Measurements from ENCODE around the gene DIP2C. TPM values are rescaled to one million over a fixed set of nuclear protein-coding genes. Genes with fewer than 3 reads are reported as not detected.
"Not testable (repeated sequence)": the region's sequence is repeated elsewhere in the genome, so short reads cannot be mapped to it uniquely, and the experiment has no call there.

DIP2C gene
- total RNA-seq, 2 experiments from 2014 or later = 0.85 to 0.95 TPM

- intact Hi-C loops (cut with micrococcal nuclease) = no loop called here
- Mint-ChIP-seq H3K9me3 (no peaks in the 10 kb centered on the region), H3K4me3 (no peak overlapping the region), H3K27ac (no peak overlapping the region), H3K27me3 (peaks cover 1% of the 10 kb centered on the region), H3K36me3 (ENCODE audit: low read depth) (no peaks in the 10 kb centered on the region), H3K4me1 (ENCODE audit: low read depth) (no peaks in the 10 kb centered on the region)
- ATAC-seq (no peak), DNase-seq (no peak)
- ChIA-PET POLR2A (no interaction called here), CTCF (no interaction called here)
- TF ChIP-seq CTCF (IDR thresholded peaks at IDR 0.05) = no peak
Observed at GRCh38 chr10:649445-649797, 40.0 kb downstream of the DIP2C start.

DNA sequence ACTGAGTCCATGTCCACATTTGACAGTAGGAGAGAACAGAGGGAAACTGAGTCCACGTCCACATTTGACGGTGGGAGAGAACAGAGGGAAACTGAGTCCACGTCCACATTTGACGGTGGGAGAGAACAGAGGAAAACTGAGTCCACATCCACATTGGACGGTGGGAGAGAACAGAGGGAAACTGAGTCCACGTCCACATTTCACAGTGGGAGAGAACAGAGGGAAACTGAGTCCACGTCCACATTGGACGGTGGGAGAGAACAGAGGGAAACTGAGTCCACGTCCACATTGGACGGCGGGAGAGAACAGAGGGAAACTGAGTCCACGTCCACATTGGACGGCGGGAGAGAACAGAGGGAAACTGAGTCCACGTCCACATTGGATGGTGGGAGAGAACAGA is 42.4 kb downstream of the DIP2C start:
- H3K36me3 Mint-ChIP-seq (ENCODE audit: low read depth); ATAC-seq; H3K27ac Mint-ChIP-seq; intact Hi-C loops (cut with micrococcal nuclease); H3K27me3 Mint-ChIP-seq; CTCF ChIA-PET; H3K4me3 Mint-ChIP-seq; POLR2A ChIA-PET; H3K9me3 Mint-ChIP-seq; DNase-seq; H3K4me1 Mint-ChIP-seq (ENCODE audit: low read depth): not testable (repeated sequence)

DNA sequence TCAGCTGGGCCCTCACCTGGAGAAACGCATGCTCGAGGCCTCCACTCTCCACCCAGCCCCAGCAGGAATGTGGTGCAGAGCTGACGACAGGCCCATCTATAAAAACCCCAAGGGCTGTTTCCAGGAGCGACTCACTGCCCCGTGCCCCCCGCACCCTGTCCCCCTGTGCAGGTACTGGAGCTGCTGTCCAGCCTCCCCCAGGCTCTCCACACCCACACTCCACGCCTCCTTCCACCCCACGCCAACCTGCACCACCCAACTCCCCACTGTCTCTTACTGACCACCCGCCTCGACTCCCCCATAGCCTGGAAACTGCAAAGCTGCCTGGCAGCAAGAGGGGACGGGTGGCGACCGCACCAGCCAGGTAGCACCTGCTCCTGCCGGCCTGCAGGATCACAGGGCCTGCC is 43.3 kb downstream of the DIP2C start:
- Mint-ChIP-seq H3K4me3 (no peak overlapping the region), H3K36me3 (ENCODE audit: low read depth) (no peaks in the 10 kb centered on the region), H3K4me1 (ENCODE audit: low read depth) (no peaks in the 10 kb centered on the region), H3K27me3 (no peaks in the 10 kb centered on the region), H3K9me3 (no peaks in the 10 kb centered on the region), H3K27ac (no peak overlapping the region)
- no peak for TF ChIP-seq CTCF (IDR thresholded peaks at IDR 0.05)
- CTCF ChIA-PET = no interaction called here
- intact Hi-C loops (cut with micrococcal nuclease) = no loop called here
- POLR2A ChIA-PET = no interaction called here
- DNase-seq = no peak
- ATAC-seq = no peak

GRCh38 chr10:644943-645334 is 44.5 kb downstream of the DIP2C start:
- no peaks in the 10 kb centered on the region for H3K9me3 Mint-ChIP-seq
- intact Hi-C loops (cut with micrococcal nuclease) = no loop called here
- H3K4me1 Mint-ChIP-seq (ENCODE audit: low read depth) = no peaks in the 10 kb centered on the region
- ChIA-PET POLR2A (no interaction called here), CTCF (no interaction called here)
- H3K27me3 Mint-ChIP-seq = no peaks in the 10 kb centered on the region
- DNase-seq (no peak), ATAC-seq (no peak)
- TF ChIP-seq CTCF (IDR thresholded peaks at IDR 0.05) = no peak
- H3K27ac Mint-ChIP-seq = no peak overlapping the region
- no peak overlapping the region for H3K4me3 Mint-ChIP-seq
- no peaks in the 10 kb centered on the region for H3K36me3 Mint-ChIP-seq (ENCODE audit: low read depth)

DNA sequence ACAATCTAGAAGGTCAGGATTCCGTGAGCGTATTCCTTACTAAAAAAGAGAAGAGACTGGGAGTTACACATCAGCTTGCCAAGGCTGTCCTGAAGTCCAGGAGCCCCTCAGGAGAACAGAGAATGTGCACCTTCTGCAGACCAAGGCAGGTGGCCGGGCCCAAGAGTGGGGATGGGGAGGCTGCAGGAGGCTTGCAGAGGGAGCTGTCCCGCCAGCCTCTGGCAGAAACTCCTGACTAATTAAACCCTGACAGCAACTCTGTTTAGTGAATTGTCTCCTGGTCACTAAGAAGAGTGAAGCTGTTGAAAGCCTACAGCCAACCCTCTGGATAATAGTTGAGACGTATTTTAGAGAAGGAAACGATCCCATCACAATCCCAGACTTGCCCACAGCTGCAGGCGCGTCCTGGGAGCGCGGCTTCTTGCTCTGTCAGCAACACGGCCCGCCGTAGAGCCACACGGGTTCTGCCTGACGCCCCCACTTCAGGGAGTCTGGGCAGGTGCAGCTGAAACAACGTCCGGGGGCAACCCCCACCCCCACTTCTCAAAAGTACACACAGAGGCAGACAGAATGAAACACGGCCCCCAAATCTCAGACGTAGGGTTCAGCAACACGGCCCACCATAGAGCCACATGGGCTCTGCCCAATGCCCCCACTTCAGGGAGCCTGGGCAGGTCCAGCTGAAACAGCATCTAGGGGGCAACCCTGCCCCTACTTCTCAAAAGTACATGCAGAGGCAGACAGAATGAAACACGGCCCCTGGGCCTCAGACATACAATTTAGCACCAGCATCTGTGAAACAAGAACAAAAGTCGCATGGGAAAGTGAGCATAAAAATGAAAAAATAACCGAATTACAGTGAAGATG is 45.2 kb downstream of the DIP2C start:
- no peaks in the 10 kb centered on the region for H3K4me1 Mint-ChIP-seq (ENCODE audit: low read depth)
- ATAC-seq (no peak), DNase-seq (no peak)
- H3K36me3 Mint-ChIP-seq (ENCODE audit: low read depth) = no peaks in the 10 kb centered on the region
- no peaks in the 10 kb centered on the region for H3K27me3 Mint-ChIP-seq
- POLR2A ChIA-PET = no interaction called here
- intact Hi-C loops (cut with micrococcal nuclease) = no loop called here
- H3K9me3 Mint-ChIP-seq = no peaks in the 10 kb centered on the region
- CTCF ChIA-PET = no interaction called here
- no peak for TF ChIP-seq CTCF (IDR thresholded peaks at IDR 0.05)
- H3K4me3 Mint-ChIP-seq = no peak overlapping the region
- H3K27ac Mint-ChIP-seq = no peak overlapping the region
